Mucosa of descending colon (tissue), 3 donors: ENCODE measurements around the gene CARD19. TPM values are rescaled to one million over a fixed set of nuclear protein-coding genes. Genes with fewer than 3 reads are reported as not detected.
A peak's percentile ranks its signal among the peaks of the same experiment; 100 is the strongest.

Experiments used
- ATAC-seq: fragments of 200-7000 bp; cut with Tn5 transposase; one replicate; pipeline ENCODE4 v1.9.1; 2020; ENCODE audit warnings: mild to moderate bottlenecking, moderate library complexity
- DNase-seq, 3 donors: peaks; one replicate each; pipeline ENCODE4 v3.0.0-alpha.2; 2020
- H3K36me3 ChIP-seq: fragments of 200-600 bp; one replicate; pipeline ENCODE4 v1.8.0; 2021; ENCODE audit warnings: low read depth, mild to moderate bottlenecking
- H3K4me1 ChIP-seq: fragments of 200-600 bp; one replicate; pipeline ENCODE4 v1.8.0; 2021; ENCODE audit warnings: low read depth, mild to moderate bottlenecking
- H3K4me3 ChIP-seq: fragments of 200-600 bp; one replicate; pipeline ENCODE4 v1.8.0; 2021; ENCODE audit warnings: mild to moderate bottlenecking
- H3K9me3 ChIP-seq: fragments of 200-600 bp; one replicate; pipeline ENCODE4 v1.8.0; 2021; ENCODE audit warnings: mild to moderate bottlenecking
- intact Hi-C, 2 donors: fragments of 100-400 bp; cut with DNase I in 1 of 2; cut with micrococcal nuclease in 1 of 2; formaldehyde crosslinking; loops; one replicate each; pipeline versions ENCODE4 v1.11.0 to v1.11.1; 2022; cut with DNase I, micrococcal nuclease
- total RNA-seq, 3 donors: library from RNA; stranded (reverse); fragmentation: NEBNext Ultra II Directional in 2 of 3; extraction: Animal tissue kit (Norgen Biotek cat#: 25700) in 2 of 3; gene quantifications; one replicate each; pipeline versions ENCODE4 v1.2.1 to v1.2.4, GENCODE V29; 2021 to 2023
- TF ChIP-seq, protein P1 (sequence below): fragments of 200-600 bp; IDR thresholded peaks from one replicate; pipeline ENCODE4 v1.8.0; 2022; ENCODE audit warnings: antibody characterized with exemption, mild to moderate bottlenecking
- donor health status: DM: no; HTN: no; CAD: no; lungs with moderate emphysema.
- donor health status: DM: no; HTN: no; CAD: no.
- donor health status: DM: no; HTN: yes; CAD: no.

CARD19 gene
- total RNA-seq, 3 donors from 2014 or later = 39.1 to 47.8 (median 44.2) TPM

DNA sequence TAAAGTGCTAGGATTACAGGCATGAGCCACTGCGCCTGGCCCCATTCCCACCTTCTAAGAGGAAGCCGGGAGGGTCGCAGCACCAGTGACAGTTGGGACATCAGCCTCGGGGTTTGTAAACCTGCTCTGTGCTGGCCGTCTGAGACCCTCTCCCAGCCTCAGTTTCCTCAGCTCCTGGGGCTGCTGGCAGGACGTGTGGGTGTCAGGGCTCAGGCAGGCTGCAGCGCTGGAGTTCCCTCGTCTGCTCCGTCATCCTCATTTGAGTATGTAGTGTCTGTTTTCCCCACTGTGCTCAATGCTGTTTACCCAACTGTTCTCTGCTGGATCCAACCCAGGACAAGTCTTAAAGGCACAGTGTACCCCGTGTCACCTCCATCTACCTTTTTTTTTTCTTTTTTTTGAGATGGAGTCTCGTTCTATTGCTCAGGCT lies 40.0 kb downstream of the CARD19 start:
- ATAC-seq = peak; percentile 6
- Histone ChIP-seq H3K4me1 (peaks cover 29% of the 10 kb centered on the region), H3K9me3 (no peaks in the 10 kb centered on the region), H3K4me3 (no peak overlapping the region), H3K36me3 (no peaks in the 10 kb centered on the region)
- peak; percentile 35 to 54 (median 52) for DNase-seq
- intact Hi-C loops = no loop called here
- TF ChIP-seq, protein P1, sequence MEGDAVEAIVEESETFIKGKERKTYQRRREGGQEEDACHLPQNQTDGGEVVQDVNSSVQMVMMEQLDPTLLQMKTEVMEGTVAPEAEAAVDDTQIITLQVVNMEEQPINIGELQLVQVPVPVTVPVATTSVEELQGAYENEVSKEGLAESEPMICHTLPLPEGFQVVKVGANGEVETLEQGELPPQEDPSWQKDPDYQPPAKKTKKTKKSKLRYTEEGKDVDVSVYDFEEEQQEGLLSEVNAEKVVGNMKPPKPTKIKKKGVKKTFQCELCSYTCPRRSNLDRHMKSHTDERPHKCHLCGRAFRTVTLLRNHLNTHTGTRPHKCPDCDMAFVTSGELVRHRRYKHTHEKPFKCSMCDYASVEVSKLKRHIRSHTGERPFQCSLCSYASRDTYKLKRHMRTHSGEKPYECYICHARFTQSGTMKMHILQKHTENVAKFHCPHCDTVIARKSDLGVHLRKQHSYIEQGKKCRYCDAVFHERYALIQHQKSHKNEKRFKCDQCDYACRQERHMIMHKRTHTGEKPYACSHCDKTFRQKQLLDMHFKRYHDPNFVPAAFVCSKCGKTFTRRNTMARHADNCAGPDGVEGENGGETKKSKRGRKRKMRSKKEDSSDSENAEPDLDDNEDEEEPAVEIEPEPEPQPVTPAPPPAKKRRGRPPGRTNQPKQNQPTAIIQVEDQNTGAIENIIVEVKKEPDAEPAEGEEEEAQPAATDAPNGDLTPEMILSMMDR = no peak

DNA sequence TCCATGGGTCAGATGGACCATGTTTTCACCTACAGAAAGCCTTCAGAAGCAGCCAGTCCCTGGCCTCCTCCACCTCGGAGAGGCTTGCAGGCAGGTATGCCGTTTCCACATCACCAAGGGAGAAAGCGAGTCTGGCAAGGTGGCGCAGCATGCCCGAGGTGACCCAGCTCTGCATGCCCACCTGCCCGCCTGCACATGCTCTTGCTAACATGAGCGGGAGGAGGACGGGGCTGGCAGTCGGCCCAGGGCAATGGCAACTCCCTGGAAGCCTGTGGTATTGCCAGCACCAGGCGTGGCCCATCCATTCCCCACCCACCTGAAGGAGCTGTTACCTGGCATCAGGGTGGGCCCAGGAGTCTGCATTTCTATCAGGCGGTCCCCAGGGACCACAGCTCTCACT lies 41.3 kb downstream of the CARD19 start:
- no peaks in the 10 kb centered on the region for H3K9me3 ChIP-seq
- H3K4me3 ChIP-seq = no peak overlapping the region
- TF ChIP-seq, protein P1 = no peak
- intact Hi-C loops = no loop called here
- DNase-seq = peak in 2 of 3 donors; percentile 60 to 72
- H3K4me1 ChIP-seq = peaks cover 25% of the 10 kb centered on the region
- no peak for ATAC-seq
- no peaks in the 10 kb centered on the region for H3K36me3 ChIP-seq

DNA sequence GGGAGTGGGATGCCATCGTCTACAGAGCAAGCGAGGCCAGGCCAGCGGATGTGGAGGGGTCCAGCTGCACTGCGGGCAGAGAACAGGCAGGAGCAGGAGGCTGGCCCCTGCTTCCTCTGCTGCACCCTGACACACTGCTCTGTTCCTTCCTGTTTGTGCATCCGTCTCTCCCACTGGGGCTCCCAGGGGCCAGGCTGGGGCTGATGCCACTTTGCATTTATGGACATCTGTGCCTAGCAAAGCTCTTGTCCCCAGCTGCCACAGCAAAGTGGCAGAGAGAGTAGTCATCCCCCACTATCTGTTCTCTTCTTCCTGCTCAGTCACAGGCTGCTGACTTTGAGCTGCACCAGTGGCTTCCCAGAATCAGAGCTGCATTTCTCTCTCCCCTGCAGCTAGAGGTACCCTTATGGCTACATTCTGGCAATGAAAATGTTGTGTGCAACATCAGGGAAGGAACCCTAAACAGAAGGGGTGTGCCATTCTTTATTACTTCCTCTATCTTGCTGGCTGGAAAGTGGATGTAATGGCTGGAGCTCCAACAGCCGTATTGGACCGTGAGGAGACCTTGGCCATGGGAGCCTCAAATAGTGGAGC lies 42.3 kb downstream of the CARD19 start:
- H3K4me3 ChIP-seq = no peak overlapping the region
- TF ChIP-seq, protein P1 = no peak
- intact Hi-C loops = no loop called here
- DNase-seq = peak in 1 of 3 donors; percentile 56
- H3K4me1 ChIP-seq = peaks cover 16% of the 10 kb centered on the region
- ATAC-seq = no peak
- H3K9me3 ChIP-seq = no peaks in the 10 kb centered on the region
- no peaks in the 10 kb centered on the region for H3K36me3 ChIP-seq

DNA sequence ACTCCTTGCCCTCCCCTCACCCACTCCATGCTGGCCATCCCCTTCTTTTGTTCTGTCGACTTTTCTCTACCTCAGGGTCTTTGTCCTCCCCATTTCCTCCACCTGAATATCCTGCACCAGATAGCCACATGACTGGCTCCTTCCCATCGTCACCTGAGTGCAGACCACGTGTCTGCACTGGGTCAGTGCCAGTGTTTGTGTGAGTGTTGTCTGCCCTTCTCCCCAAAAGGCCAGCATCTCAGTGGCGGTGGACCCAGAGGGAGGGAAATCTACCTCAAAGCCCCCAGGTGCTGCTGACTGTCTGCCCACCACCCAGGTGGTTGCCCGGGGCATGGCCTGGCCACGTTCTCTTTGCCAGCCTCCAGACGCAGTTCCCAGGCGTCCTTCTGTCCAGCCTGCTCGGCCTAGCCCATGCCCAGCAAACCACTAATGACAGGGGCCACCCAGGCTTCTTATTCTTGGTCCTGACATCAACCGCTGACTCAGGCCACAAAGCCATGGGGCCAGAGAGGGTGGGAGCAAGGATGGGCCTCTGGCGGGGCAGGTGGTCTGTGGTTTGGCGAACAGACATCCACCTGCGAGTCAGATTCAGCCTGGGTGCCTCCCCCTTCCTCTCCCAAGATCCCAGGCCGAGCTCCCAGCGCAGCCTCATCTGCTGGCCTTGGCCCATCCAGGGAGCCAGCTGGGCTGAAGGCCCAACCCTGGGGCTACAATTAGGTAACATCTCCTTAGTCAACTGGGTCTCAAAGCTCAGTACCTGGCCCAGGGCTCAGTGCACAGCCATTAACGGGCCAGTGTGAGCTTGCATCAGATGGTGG lies 43.6 kb downstream of the CARD19 start:
- Histone ChIP-seq H3K4me3 (no peak overlapping the region), H3K4me1 (peaks cover 17% of the 10 kb centered on the region), H3K36me3 (no peaks in the 10 kb centered on the region), H3K9me3 (no peaks in the 10 kb centered on the region)
- DNase-seq (no peak), ATAC-seq (no peak)
- intact Hi-C loops = no loop called here
- TF ChIP-seq, protein P1 = no peak

DNA sequence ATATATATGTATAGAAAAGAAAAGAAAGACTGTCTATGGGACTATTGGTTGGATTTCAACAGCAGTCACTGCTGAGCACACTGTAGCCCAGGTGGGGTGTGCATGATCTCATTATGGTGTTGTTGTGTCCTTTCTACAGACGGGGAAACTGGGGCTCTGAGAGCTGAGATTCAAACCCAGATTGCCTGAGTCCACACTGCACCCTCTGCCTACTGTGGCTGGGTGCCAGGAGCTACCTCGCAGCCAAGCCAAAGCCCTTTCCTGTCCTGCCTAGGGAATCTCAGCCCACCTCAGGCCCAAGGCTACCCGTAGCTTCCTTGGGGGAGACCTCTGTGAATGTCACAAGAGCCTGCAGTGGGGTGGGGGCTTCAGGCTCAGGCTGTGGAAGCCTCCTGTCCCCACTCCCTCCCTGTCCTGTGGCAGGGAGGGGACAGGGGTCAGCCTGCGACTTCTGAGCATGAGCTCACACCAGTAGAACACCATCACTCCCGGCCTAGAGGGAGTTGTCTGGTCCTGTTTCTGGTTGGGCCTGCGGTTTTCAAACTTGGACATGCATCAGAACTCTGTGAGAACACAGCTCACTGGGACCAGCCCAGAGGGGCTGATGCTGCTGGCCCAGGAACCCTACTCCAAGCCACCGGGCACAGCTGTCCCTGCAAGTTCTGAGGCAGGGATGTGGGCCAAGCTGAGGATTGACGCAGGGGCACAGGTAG lies 45.9 kb downstream of the CARD19 start:
- intact Hi-C loops = no loop called here
- H3K36me3 ChIP-seq = no peaks in the 10 kb centered on the region
- no peak for ATAC-seq
- H3K9me3 ChIP-seq = no peaks in the 10 kb centered on the region
- TF ChIP-seq, protein P1 = no peak
- DNase-seq = no peak
- no peak overlapping the region for H3K4me3 ChIP-seq
- H3K4me1 ChIP-seq = peaks cover 4% of the 10 kb centered on the region
